Ishikawa (cell line): ENCODE measurements around the gene RAP2C.

Experiments used
- CEBPB ChIP-seq: IDR thresholded peaks from 2 replicates; pipeline ENCODE4 v1.6.1; 2012
- CREB1 ChIP-seq: IDR thresholded peaks from 2 replicates; pipeline ENCODE4 v1.6.1; 2012; ENCODE audit warnings: low read depth
- EGR1 ChIP-seq: IDR thresholded peaks from 2 replicates; pipeline ENCODE4 v1.6.1; 2012
- EP300 ChIP-seq: IDR thresholded peaks from 2 replicates; pipeline ENCODE4 v1.6.1; 2012; ENCODE audit warnings: borderline replicate concordance
- FOXM1 ChIP-seq: IDR thresholded peaks from 2 replicates; pipeline ENCODE4 v1.6.1; 2012; ENCODE audit warnings: low read depth, borderline replicate concordance
- NFIC ChIP-seq: IDR thresholded peaks from 2 replicates; pipeline ENCODE4 v1.6.1; 2012
- RAD21 ChIP-seq: IDR thresholded peaks from 2 replicates; pipeline ENCODE4 v1.6.1; 2012; ENCODE audit warnings: low read depth
- TAF1 ChIP-seq: IDR thresholded peaks from 2 replicates; pipeline ENCODE4 v1.6.1; 2012; ENCODE audit warnings: low read depth, mild to moderate bottlenecking
- TCF12 ChIP-seq: IDR thresholded peaks from 2 replicates; pipeline ENCODE4 v1.6.1; 2012; ENCODE audit warnings: low read depth
- TEAD4 ChIP-seq: IDR thresholded peaks from 2 replicates; pipeline ENCODE4 v1.6.1; 2012
- YY1 ChIP-seq: IDR thresholded peaks from 2 replicates; pipeline ENCODE4 v1.6.1; 2012; ENCODE audit warnings: low read depth
- ZBTB7A ChIP-seq: IDR thresholded peaks from 2 replicates; pipeline ENCODE4 v1.6.1; 2012; ENCODE audit warnings: low read depth
- TF ChIP-seq, protein P1 (sequence below): IDR thresholded peaks from 2 replicates; pipeline ENCODE4 v1.6.1; 2012
- TF ChIP-seq, protein P2 (sequence below): IDR thresholded peaks from 2 replicates; pipeline ENCODE4 v1.6.1; 2012
- TF ChIP-seq, protein P3 (sequence below): IDR thresholded peaks from 2 replicates; pipeline ENCODE4 v1.6.1; 2012; ENCODE audit warnings: low read depth, mild to moderate bottlenecking

RAP2C gene

DNA sequence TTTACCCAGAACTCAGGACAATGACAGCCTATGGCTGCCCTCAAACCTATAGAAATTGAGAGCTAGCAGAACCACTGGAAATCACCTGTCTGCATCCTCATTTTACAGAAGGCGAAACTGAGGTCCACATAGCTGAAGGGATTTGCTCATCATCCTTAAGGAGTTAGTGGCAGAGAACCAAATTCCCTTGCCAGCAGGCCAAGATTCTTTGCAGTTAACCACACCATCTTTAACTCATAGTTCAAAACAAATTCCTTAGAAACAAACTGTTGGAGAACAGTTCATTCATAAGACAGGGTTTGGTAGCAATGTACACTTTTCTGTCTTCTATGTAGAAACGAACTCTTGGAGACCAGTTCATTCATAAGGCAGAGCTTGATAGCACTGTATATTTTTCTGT, 37.9 kb upstream of the RAP2C start:
- TF ChIP-seq TCF12 (no peak), TAF1 (no peak), ZBTB7A (no peak), CREB1 (no peak), TEAD4 (no peak), EP300 (no peak), NFIC (no peak), EGR1 (no peak), YY1 (no peak), CEBPB (no peak), FOXM1 (no peak), RAD21 (no peak)
- TF ChIP-seq, protein P1, sequence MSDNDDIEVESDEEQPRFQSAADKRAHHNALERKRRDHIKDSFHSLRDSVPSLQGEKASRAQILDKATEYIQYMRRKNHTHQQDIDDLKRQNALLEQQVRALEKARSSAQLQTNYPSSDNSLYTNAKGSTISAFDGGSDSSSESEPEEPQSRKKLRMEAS, result no peak
- TF ChIP-seq, protein P2, sequence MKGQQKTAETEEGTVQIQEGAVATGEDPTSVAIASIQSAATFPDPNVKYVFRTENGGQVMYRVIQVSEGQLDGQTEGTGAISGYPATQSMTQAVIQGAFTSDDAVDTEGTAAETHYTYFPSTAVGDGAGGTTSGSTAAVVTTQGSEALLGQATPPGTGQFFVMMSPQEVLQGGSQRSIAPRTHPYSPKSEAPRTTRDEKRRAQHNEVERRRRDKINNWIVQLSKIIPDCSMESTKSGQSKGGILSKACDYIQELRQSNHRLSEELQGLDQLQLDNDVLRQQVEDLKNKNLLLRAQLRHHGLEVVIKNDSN, result no peak
- TF ChIP-seq, protein P3, sequence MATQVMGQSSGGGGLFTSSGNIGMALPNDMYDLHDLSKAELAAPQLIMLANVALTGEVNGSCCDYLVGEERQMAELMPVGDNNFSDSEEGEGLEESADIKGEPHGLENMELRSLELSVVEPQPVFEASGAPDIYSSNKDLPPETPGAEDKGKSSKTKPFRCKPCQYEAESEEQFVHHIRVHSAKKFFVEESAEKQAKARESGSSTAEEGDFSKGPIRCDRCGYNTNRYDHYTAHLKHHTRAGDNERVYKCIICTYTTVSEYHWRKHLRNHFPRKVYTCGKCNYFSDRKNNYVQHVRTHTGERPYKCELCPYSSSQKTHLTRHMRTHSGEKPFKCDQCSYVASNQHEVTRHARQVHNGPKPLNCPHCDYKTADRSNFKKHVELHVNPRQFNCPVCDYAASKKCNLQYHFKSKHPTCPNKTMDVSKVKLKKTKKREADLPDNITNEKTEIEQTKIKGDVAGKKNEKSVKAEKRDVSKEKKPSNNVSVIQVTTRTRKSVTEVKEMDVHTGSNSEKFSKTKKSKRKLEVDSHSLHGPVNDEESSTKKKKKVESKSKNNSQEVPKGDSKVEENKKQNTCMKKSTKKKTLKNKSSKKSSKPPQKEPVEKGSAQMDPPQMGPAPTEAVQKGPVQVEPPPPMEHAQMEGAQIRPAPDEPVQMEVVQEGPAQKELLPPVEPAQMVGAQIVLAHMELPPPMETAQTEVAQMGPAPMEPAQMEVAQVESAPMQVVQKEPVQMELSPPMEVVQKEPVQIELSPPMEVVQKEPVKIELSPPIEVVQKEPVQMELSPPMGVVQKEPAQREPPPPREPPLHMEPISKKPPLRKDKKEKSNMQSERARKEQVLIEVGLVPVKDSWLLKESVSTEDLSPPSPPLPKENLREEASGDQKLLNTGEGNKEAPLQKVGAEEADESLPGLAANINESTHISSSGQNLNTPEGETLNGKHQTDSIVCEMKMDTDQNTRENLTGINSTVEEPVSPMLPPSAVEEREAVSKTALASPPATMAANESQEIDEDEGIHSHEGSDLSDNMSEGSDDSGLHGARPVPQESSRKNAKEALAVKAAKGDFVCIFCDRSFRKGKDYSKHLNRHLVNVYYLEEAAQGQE, result no peak

DNA sequence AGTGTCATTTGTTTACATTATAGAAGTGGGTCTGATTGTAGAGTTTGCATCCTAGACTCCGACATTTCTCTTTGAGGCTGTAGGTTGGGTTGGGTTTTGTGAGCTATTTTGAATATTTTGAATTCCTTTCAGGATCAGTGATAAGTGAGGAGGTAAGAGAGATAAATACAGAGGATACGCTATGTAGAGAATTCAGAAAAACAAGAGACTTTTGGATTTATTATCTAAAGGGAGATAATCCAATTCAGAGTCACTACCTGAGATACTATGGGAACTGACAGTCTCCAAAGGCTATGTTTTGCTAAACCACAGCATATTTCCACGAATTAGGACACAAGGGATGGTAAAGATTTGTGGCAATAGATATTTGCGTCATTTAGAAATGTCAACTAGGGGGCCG, 16.9 kb upstream of the RAP2C start:
- TF ChIP-seq CEBPB (no peak), RAD21 (no peak), CREB1 (no peak), YY1 (no peak), TAF1 (no peak), EP300 (no peak), NFIC (no peak)
- TF ChIP-seq, protein P2, result no peak
- TF ChIP-seq, protein P1, result no peak
- TF ChIP-seq, protein P3, result no peak

DNA sequence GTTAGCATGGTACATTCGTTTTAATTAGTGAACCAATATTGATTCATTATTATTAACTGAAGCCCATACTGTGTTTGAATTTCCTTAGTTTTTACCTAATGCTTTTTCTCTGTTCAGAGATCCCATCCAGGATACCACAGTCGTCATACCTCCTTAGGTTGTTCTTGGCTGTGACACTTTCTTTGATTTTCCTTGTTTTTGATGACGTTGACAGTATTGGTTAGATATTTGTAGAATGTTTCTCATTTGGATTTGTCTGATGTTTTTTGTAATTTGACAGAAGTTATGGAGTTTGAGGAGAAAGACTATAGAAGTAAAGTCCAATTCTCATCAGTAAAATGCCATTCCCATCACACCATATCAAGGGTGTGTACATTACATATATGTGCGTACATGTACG, 16.2 kb upstream of the RAP2C start:
- TF ChIP-seq TCF12 (no peak), ZBTB7A (no peak), NFIC (no peak), YY1 (no peak), EP300 (no peak), RAD21 (no peak), CREB1 (no peak), CEBPB (no peak), EGR1 (no peak)
- TF ChIP-seq, protein P1, result no peak
- TF ChIP-seq, protein P2, result no peak

DNA sequence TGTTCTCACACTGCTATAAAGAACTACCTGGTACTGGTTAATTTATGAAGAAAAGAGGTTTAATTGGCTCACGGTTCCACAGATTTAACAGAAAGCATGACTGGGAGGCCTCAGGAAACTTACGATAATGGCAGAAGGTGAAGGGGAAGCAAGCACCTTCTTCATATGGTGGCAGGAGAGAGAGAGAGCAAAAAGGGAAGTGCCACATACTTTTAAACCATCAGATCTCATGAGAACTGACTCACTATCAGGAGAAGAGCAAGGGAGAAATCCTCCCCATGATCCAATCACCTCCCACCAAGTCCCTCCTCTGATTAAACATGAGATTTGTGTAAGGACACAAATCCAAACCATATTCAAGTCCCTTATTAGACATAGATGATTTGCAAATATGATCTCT, 12.3 kb upstream of the RAP2C start:
- TF ChIP-seq NFIC, result no peak
- no peak for TF ChIP-seq TAF1
- no peak for TF ChIP-seq TEAD4
- TF ChIP-seq, protein P1, result no peak
- TF ChIP-seq, protein P3, result no peak
- no peak for TF ChIP-seq RAD21
